GM19238 (cell line): ENCODE data around the gene ZNF556.
A peak's percentile ranks its signal among the peaks of the same experiment; 100 is the strongest.
"Not testable (repeated sequence)": the region's sequence is repeated elsewhere in the genome, so short reads cannot be mapped to it uniquely, and the experiment has no call there.

ENCODE experiments used
- DNase-seq: peaks from one replicate; pipeline ENCODE4 v3.0.0; 2011; ENCODE audit warnings: low spot score; ENCODE audit not compliant: insufficient read length

ZNF556 gene

DNA sequence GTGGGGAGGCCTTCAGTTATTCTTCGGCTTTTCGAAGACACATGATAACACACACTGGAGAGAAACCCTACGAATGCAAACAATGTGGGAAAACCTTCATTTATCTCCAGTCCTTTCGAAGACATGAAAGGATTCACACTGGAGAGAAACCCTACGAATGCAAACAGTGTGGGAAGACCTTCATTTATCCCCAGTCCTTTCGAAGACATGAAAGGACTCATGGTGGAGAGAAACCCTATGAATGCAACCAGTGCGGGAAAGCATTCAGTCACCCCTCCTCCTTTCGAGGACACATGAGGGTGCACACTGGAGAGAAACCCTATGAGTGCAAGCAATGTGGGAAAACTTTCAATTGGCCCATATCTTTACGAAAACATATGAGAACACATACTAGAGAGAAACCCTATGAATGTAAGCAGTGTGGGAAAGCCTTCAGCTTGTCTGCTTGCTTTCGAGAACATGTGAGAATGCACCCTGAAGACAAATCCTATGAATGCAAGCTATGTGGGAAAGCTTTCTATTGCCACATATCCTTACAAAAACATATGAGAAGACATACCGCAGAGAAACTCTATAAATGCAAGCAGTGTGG, 14.0 kb upstream of the ZNF556 start:
- DNase-seq, result no peak

GRCh38 chr19:2854849-2855248, 12.3 kb upstream of the ZNF556 start:
- DNase-seq, result no peak

DNA sequence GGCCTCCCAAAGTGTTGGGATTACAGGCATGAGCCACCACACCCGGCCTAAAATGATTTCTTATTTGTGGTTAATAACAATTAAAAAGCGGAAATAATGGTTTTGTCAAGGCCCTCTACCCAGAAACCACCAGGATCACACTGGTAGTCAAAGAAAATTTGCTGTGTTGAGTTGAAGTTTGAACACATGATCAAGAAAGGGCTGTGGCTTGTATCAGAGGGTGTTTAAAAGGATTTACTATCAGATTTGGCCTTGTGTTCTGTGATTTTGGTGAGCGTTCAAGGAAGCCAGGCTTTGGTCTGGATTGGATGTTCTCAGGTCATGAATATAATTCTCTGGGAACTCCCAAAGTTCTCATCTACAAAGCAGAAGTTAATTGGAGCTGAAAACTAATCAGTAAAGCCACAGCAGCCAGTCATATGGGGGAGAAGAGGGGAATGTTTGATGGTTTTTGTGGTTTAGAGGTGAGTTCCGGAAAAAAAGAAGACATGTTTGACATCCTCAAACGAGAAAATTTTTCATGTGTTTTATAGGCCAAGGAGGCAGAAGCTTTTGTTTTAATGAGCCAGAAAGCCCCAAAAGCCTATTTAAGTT, 10.6 kb upstream of the ZNF556 start:
- no peak for DNase-seq

GRCh38 chr19:2858864-2859263, 8.3 kb upstream of the ZNF556 start:
- no peak for DNase-seq

DNA sequence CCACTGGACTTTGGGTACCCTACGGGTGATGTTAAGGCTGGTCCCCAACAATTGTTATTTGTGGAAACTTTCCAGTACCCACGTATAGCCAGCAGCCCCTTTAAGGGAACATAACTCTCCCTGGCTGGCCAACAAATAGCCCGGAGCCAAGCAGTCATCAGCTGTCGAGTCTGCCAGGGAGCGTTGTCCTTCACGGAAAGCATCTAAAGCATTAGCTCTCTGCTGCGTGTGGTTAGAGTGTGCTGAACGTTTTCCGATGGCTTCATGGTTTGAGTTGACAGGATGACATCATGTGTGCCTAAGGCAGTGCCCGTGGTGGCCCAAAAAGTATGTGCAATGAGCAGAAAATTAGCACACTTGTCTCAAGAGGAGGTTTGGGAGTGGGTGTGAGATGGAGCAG, 3.3 kb upstream of the ZNF556 start:
- DNase-seq, result no peak

DNA sequence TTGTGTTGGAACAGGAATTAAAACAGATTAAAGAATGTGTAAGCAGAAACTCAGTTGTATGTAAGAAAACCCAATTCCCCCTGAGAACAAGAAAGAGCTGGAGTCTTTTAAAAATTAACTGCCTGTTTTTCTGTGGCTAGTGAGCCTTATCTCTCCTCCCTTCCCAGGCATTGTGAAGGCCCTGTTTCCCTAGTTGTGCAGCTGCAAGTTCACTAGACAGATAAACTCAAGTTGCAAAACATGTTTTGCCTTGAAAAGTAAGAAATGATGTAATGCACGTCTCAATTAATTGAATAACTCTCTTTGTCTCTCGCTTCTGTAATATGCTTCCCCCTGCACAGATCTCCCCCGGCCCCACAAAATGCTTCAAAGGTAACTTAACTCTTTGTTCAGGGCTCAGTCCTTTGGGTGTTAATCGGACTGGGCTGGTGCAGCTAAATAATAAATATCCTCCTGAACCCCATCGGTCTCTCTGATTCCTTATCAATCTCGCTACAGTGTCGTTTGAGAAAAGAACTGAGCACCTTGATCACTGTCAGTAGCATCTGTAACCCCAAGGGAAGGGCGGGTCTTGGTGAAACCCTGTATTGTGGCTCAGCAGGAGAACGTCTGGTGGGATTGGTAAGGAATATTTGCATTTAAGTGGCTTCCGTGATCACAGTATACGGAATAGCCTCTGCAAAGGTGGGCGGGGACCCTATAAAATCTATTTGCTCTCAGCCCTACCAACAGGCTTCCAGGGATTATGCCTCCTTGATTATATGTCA, 1.6 kb upstream of the ZNF556 start:
- no peak for DNase-seq

- no peak for DNase-seq
Observed at GRCh38 chr19:2866495-2867024, 575 bp upstream of the ZNF556 start.

DNA sequence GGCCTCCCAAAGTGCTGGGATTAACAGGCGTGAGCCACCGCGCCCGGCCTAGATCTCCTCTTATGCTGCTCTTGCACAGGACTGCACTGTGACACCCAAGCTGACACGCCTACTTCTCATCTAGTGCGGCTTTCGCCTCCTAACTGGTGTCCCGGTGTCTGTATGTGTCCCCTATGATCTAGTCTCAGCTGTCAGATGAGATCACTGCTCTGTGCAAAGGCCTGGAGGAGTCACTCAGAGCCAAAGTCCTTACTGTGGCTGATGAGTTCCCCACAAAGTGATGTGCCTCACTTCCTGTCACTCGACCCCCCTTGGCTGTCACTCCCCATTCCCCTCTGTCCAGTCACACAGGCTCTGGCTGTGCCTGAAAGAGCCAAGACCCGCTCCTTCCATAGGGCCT, 2.5 kb downstream of the ZNF556 start:
- no peak for DNase-seq

DNA sequence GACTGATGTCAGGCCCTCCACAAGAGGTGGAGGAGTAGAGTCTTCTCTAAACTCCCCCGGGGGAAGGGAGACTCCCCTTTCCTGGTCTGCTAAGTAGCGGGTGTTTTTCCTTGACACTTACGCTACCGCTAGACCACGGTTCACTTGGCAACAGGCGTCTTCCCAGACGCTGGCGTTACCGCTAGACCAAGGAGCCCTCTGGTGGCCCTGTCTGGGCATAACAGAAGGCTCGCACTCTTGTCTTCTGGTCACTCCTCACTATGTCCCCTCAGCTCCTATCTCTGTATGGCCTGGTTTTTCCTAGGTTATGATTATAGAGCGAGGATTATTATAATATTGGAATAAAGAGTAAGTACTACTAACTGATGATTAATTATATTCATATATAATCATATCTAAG, 5.0 kb downstream of the ZNF556 start:
- DNase-seq, result not testable (repeated sequence)

DNA sequence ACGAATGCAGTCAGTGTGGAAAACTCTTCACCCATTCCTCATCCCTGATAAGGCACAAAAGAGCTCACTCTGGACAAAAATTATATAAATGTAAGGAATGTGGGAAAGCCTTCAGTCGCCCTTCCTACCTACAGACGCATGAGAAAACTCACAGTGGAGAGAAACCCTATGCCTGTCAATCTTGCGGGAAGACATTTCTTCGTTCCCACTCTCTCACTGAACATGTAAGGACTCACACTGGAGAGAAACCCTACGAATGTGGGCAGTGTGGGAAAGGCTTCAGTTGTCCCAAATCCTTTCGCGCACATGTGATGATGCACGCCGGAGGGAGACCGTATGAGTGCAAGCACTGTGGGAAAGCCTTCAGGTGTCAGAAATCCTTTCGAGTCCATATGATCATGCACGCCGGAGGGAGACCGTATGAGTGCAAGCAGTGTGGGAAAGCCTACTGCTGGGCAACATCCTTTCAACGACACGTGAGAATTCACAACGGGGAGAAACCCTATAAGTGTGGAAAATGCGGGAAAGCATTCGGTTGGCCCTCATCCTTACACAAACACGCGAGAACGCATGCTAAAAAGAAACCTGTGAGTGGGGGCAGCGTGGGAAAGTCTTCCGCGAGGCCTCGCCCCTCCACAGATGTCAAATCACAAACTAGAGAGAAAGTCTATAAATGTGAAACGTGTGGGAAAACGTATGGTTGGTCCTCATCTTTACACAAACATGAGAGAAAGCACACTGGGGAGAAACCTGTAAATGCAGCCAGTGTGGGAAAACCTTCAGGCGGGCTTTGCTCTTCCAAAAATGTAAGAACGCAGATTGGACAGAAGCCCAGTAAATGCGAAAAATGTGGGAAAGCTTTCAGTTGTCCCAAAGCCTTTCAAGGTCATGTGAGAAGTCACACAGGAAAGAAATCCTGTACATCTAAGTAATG, 10.5 kb downstream of the ZNF556 start:
- DNase-seq, result no peak

GRCh38 chr19:2883686-2884439, 16.7 kb downstream of the ZNF556 start:
- DNase-seq, result no peak

- no peak for DNase-seq
Observed at GRCh38 chr19:2885736-2886135, 18.6 kb downstream of the ZNF556 start.

DNA sequence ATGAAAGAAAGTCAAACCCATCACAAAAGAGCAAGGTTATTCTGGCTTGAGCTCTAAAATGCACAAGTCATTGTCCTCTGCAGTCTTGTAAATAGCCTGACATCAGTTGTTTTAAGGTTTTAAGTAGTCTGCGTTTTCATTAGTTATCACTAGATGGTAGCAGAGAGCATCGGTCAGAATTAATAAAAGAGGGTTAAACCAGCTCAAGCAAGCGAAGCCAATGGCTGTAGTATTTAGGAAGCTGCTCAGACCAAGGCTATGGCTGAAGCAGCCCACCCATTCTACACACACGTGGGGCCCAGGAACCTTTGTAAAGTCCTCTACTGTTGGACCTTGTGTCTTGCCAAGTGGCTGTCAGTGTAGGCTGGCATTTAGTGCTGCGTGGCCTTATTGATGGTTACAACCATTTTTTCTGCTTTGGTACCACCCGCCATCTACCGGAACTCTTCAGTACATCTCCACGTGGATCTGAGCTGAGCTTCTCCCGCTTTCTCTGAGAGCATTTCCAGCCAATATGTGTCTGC, 20.3 kb downstream of the ZNF556 start:
- DNase-seq, result no peak

GRCh38 chr19:2888731-2889224, 21.6 kb downstream of the ZNF556 start:
- DNase-seq, result no peak

DNA sequence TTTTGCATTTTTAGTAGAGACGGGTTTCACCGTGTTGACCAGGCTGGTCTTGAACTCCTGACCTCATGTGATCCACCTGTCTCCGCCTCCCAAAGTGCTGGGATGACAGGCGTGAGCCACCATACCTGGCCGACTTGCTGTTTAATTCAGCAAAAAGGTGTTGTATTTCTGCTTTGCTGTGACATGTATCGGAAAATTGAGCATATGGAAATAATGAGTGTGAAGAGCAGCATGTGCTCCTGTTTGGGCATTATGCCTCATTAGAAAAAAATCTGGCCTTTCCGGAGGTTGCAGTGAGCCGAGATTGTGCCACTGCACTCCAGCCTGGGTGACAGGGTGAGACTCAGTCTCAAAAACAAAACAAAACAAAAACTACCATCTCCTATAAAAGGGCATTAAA, 23.4 kb downstream of the ZNF556 start:
- DNase-seq, result not testable (repeated sequence)

DNA sequence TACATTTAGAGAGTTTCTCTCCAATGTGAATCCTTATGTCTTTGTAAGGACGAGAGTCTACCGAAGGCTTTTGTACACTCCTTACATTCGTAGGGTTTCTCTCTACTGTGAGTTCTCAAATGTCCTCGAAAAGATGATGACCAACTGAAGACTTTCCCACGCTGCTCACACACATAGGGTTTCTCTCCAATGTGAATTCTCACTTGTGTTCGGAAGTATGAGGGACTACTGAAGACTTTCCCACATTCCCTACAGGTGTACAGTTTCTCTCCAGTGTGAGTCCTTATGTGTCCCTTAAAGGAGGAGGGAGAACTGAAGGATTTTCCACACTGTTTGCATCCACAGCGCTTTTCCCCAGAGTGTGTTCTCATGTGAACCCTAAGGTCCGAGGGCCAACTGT, 29.6 kb downstream of the ZNF556 start:
- no peak for DNase-seq

GRCh38 chr19:2900296-2901252, 33.4 kb downstream of the ZNF556 start, which contains the start of gene ZNF57:
TSS of gene ZNF57 (plus strand) at chr19:2900928. CDS start at chr19:2901046, 118 bp downstream.
- DNase-seq, result peak; percentile 98

DNA sequence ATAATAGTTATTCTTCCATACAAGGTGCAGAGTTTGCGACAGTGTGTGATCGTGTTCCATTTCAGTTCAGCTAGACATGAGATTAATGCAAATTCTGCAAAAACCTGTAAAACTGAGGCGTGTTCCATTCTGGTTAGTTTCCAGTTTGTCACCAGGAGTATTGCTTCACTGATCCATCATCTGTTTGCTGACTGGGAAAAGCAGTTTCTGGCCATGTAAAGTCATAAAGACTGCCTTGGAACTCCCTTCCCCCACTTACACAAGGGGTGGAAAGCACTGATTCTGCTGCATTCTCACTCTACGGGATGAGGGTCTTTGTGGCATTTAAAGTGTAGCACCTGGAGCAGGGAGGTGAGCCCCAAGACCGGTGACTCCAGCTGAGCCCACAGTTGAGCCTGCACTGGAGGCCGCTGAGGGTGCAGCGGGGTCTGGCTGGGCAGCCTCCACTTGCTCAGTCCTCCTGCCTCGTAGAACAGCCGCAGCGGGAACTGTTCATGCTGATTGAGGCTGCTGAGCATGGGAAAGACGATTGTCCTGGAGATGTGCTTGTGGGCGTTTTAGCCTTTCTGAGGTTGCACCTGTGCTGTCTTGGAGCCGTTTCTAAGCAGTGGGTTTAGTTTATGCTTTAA, 35.6 kb downstream of the ZNF556 start:
- DNase-seq, result no peak

- DNase-seq, result not testable (repeated sequence)
Observed at GRCh38 chr19:2903326-2903725, 36.2 kb downstream of the ZNF556 start.
